OCI-LY7 (cell line): Measurements from ENCODE around the gene FAM161A.

Experiments
- CTCF ChIP-seq: fragments of 200-600 bp; sonication (generic); conservative IDR thresholded peaks from 2 replicates; pipeline ENCODE4 v1.5.1; 2014; ENCODE audit warnings: mild to moderate bottlenecking, antibody characterized with exemption, low read length, moderate library complexity, mixed read lengths
- EZH2phosphoT487 ChIP-seq: fragments of 200-600 bp; sonication (generic); IDR thresholded peaks from 2 replicates; pipeline ENCODE4 v1.6.1; 2018; ENCODE audit warnings: low read depth, borderline replicate concordance, mild to moderate bottlenecking, mixed run types, antibody characterized with exemption, low read length, moderate library complexity, mixed read lengths

- TF ChIP-seq CTCF: no peak
- no peak for TF ChIP-seq EZH2phosphoT487
Observed at GRCh38 chr2:61785583-61785982, 68.3 kb downstream of the FAM161A start.
